NB4 (cell line): ENCODE measurements around the gene GPR55.
A peak's percentile ranks its signal among the peaks of the same experiment; 100 is the strongest.

Source experiments
- DNase-seq: peaks from one replicate; pipeline ENCODE4 v3.0.0; 2010; ENCODE audit warnings: low read depth
- H3K4me3 ChIP-seq: one replicate; pipeline ENCODE4 v1.5.1; 2011; ENCODE audit warnings: mild to moderate bottlenecking, low read depth, low read length, moderate library complexity
- CTCF ChIP-seq: IDR thresholded peaks from one replicate; pipeline ENCODE4 v1.5.1; 2012; ENCODE audit warnings: low read depth, low read length
- MYC ChIP-seq: IDR thresholded peaks from 2 replicates; pipeline ENCODE4 v1.6.1; 2011; ENCODE audit warnings: low read depth, low read length
- POLR2A ChIP-seq: IDR thresholded peaks from 2 replicates; pipeline ENCODE4 v1.6.1; 2011; ENCODE audit warnings: mild to moderate bottlenecking; ENCODE audit not compliant: insufficient read length; ENCODE audit errors: extremely low read depth
- TF ChIP-seq, protein P1 (sequence below): IDR thresholded peaks from 2 replicates; pipeline ENCODE4 v1.6.1; 2011; ENCODE audit warnings: low read depth, low read length

The GPR55 gene

GRCh38 chr2:230928701-230929380 is 3.8 kb upstream of the GPR55 start:
- no peak for DNase-seq
- H3K4me3 ChIP-seq, result no peak overlapping the region
- TF ChIP-seq, protein P1, sequence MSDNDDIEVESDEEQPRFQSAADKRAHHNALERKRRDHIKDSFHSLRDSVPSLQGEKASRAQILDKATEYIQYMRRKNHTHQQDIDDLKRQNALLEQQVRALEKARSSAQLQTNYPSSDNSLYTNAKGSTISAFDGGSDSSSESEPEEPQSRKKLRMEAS, result no peak
- TF ChIP-seq MYC (no peak), CTCF (no peak), POLR2A (no peak)

GRCh38 chr2:230927711-230928341 is 2.8 kb upstream of the GPR55 start:
- DNase-seq, result no peak
- no peak overlapping the region for H3K4me3 ChIP-seq
- TF ChIP-seq MYC (no peak), POLR2A (no peak), CTCF (no peak)

GRCh38 chr2:230925879-230926765 is 1.1 kb upstream of the GPR55 start:
- TF ChIP-seq POLR2A, result no peak
- no peak for TF ChIP-seq MYC
- TF ChIP-seq CTCF, result peak; percentile 26
- peak; percentile 44 for DNase-seq
- H3K4me3 ChIP-seq, result no peak overlapping the region

GRCh38 chr2:230925443-230925878 is 419 bp upstream of the GPR55 start:
- peak; percentile 70 for DNase-seq
- TF ChIP-seq CTCF (no peak), POLR2A (no peak), MYC (no peak)
- H3K4me3 ChIP-seq, result no peak overlapping the region

DNA sequence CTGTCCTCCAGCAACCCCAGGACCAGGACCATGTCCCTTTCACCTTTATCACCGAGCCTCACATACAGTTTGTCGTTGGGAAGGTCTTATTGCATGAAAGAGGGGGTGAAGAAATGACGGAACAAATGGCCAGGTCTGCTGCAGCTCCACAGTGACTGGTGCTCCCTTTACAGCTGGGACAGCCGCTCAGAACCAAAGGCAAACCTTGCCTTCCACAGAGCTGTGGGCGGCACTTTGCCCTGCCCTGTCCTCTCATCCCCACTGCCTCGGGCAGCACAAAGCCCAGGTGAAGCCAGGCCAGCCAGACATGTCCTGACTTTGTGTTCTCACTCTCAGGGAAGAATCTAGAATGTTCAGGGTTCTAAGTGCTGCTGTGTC is 961 bp downstream of the GPR55 start:
- peak overlapping the region; percentile 38 for H3K4me3 ChIP-seq
- no peak for DNase-seq
- TF ChIP-seq CTCF, result no peak
- TF ChIP-seq, protein P1, result no peak
- TF ChIP-seq MYC, result no peak
- no peak for TF ChIP-seq POLR2A
